Right lobe of liver (tissue), 4 donors: ENCODE data around the gene SPNS2.

Experiments
- CTCF ChIP-seq, 4 donors: fragments of 200-600 bp in 3 of 4; fragments of 450-650 bp in 1 of 4; IDR thresholded peaks; one replicate each; pipeline versions ENCODE4 v1.5.1 to v1.8.0; 2016 to 2022; ENCODE audit warnings: antibody characterized with exemption in 4 of 4, mild to moderate bottlenecking in 2 of 4
- POLR2A ChIP-seq: fragments of 450-650 bp; IDR thresholded peaks from one replicate; pipeline ENCODE4 v1.6.1; 2017; ENCODE audit warnings: antibody characterized with exemption, mild to moderate bottlenecking
- donor health status: DM: no; HTN: no; CAD: no.
- donor health status: DM: no; HTN: no; CAD: no.
- donor health status: DM: no; HTN: yes; CAD: no.

- TF ChIP-seq CTCF (IDR thresholded peaks at IDR 0.05) (no peak), POLR2A (no peak)
These were observed 73.5 kb downstream of the SPNS2 start for GRCh38 chr17:4572131-4572530.
